K562 (cell line): ENCODE measurements around the gene CTDSP1. TPM values are rescaled to one million over a fixed set of nuclear protein-coding genes. Genes with fewer than 3 reads are reported as not detected.
A peak's percentile ranks its signal among the peaks of the same experiment; 100 is the strongest.

Experiments used
- NFIC ChIP-seq: fragments of 450-650 bp; IDR thresholded peaks from 2 replicates; pipeline ENCODE4 v1.6.1; 2017; ENCODE audit warnings: mild to moderate bottlenecking, inconsistent platforms
- NFIX ChIP-seq: fragments of 250-450 bp; sonication (Bioruptor Pico); IDR thresholded peaks from 2 replicates; pipeline ENCODE4 v1.4.0; 2020; ENCODE audit warnings: low read depth, mild to moderate bottlenecking, moderate library complexity
- POLR2H ChIP-seq: IDR thresholded peaks from 2 replicates; pipeline ENCODE4 v1.6.1; 2016; ENCODE audit warnings: missing genetic modification characterization, low read depth, mild to moderate bottlenecking, control low read depth, missing compliant biosample characterization, moderate library complexity
- ZNF217 ChIP-seq: sonication (generic); formaldehyde crosslinking; IDR thresholded peaks from 2 replicates; pipeline ENCODE4 v1.8.0; 2022; ENCODE audit warnings: mild to moderate bottlenecking, missing genetic modification reagents
- ZNF583 ChIP-seq: fragments of 250-450 bp; sonication (Bioruptor Pico); IDR thresholded peaks from 2 replicates; pipeline ENCODE4 v1.4.0; 2020
- ZNF830 ChIP-seq: fragments of 250-450 bp; sonication (Bioruptor Pico); IDR thresholded peaks from 2 replicates; pipeline ENCODE4 v1.5.0; 2021; ENCODE audit warnings: mild to moderate bottlenecking
- polyA plus RNA-seq, 8 experiments: library from polyadenylated mRNA; depleted of rRNA in 4 of 8; stranded (reverse) in 5 of 8; unstranded in 3 of 8; fragments of >200 nt; fragmentation: Nextera tagmentation in 2 of 8; fragmentation: Illumina TruSeq in 1 of 8; extraction: Ambion mirVana in 2 of 8; extraction: Trizol in 1 of 8; gene quantifications; 2 replicates each; pipeline versions ENCODE4 v1.2.1 to v1.2.3, GENCODE V29; 2011 to 2014; ENCODE audit warnings: inconsistent platforms in 1 of 8, missing spikeins in 1 of 8
- total RNA-seq, 7 experiments: library from RNA; depleted of rRNA in 6 of 7; stranded (reverse); fragments of >200 nt in 6 of 7; fragmentation: Illumina TruSeq in 2 of 7; extraction: Trizol in 2 of 7; gene quantifications; 2 replicates each; pipeline versions ENCODE4 v1.2.1 to v1.2.3, GENCODE V29; 2011 to 2021; ENCODE audit warnings: low replicate concordance in 1 of 7
- TF ChIP-seq, protein P1 (sequence below): fragments of 450-650 bp; IDR thresholded peaks from 2 replicates; pipeline ENCODE4 v1.6.1; 2016; ENCODE audit warnings: mild to moderate bottlenecking, moderate library complexity
- TF ChIP-seq, protein P2 (sequence below): fragments of 250-450 bp; sonication (Bioruptor Pico); IDR thresholded peaks from 2 replicates; pipeline ENCODE4 v1.4.0; 2020; ENCODE audit warnings: mild to moderate bottlenecking, moderate library complexity
- TF ChIP-seq, protein P3 (sequence below): sonication (generic); formaldehyde crosslinking; IDR thresholded peaks from 2 replicates; pipeline ENCODE4 v1.8.0; 2022; ENCODE audit warnings: missing genetic modification reagents, mild to moderate bottlenecking, borderline replicate concordance
- TF ChIP-seq, protein P4 (sequence below): fragments of 250-450 bp; sonication (Bioruptor Pico); IDR thresholded peaks from 2 replicates; pipeline ENCODE4 v1.4.0; 2020

The CTDSP1 gene
- total and polyA plus RNA-seq, 9 of the 15 experiments (the other 6 are each of a cell fraction or from before 2014, with no cell fraction given), result 2.4 to 74.8 (median 45.8) TPM

DNA sequence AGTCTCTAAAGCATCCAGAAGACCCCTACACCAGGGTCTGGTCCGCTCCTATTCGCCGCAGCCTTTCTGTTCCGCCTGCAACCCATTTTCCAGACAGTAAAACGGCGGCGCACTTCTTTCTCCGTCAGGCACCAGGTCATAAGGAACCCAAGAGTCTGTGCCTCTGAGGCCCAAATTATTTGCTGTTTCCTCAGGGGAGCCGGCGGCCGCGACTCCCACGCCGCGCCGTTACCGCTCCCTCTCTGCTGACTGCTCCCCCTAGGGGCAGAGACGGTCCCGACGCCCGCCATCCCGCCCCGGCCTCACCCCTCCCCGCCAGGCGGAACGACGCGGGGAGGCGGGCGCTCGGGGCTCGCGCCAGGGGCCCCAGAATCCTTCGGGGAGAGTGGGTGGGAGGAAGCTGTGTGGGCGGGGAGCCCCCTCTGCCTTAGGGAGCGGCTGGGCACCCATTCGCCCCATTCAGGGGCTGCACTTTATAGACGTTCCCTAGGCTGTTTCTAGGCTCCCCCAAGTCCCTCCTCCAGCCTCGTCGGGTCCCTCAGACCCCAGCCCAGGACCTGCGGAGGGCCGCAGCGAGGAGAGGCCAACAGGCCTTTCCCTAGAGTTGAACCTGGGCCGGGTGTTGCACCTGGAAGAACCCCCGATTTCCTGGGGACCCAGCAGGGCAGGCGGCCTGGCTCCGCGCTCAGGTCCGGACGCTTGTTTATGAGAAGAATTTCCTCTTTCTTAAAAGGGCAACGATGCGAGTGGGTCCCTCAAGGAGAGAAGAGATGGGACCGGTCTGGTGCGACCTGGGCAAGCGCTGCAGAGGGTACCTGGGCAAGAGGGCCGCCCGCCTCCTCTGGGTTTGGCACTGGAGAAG is 3.6 kb upstream of the CTDSP1 start (continued):
- TF ChIP-seq, protein P1, sequence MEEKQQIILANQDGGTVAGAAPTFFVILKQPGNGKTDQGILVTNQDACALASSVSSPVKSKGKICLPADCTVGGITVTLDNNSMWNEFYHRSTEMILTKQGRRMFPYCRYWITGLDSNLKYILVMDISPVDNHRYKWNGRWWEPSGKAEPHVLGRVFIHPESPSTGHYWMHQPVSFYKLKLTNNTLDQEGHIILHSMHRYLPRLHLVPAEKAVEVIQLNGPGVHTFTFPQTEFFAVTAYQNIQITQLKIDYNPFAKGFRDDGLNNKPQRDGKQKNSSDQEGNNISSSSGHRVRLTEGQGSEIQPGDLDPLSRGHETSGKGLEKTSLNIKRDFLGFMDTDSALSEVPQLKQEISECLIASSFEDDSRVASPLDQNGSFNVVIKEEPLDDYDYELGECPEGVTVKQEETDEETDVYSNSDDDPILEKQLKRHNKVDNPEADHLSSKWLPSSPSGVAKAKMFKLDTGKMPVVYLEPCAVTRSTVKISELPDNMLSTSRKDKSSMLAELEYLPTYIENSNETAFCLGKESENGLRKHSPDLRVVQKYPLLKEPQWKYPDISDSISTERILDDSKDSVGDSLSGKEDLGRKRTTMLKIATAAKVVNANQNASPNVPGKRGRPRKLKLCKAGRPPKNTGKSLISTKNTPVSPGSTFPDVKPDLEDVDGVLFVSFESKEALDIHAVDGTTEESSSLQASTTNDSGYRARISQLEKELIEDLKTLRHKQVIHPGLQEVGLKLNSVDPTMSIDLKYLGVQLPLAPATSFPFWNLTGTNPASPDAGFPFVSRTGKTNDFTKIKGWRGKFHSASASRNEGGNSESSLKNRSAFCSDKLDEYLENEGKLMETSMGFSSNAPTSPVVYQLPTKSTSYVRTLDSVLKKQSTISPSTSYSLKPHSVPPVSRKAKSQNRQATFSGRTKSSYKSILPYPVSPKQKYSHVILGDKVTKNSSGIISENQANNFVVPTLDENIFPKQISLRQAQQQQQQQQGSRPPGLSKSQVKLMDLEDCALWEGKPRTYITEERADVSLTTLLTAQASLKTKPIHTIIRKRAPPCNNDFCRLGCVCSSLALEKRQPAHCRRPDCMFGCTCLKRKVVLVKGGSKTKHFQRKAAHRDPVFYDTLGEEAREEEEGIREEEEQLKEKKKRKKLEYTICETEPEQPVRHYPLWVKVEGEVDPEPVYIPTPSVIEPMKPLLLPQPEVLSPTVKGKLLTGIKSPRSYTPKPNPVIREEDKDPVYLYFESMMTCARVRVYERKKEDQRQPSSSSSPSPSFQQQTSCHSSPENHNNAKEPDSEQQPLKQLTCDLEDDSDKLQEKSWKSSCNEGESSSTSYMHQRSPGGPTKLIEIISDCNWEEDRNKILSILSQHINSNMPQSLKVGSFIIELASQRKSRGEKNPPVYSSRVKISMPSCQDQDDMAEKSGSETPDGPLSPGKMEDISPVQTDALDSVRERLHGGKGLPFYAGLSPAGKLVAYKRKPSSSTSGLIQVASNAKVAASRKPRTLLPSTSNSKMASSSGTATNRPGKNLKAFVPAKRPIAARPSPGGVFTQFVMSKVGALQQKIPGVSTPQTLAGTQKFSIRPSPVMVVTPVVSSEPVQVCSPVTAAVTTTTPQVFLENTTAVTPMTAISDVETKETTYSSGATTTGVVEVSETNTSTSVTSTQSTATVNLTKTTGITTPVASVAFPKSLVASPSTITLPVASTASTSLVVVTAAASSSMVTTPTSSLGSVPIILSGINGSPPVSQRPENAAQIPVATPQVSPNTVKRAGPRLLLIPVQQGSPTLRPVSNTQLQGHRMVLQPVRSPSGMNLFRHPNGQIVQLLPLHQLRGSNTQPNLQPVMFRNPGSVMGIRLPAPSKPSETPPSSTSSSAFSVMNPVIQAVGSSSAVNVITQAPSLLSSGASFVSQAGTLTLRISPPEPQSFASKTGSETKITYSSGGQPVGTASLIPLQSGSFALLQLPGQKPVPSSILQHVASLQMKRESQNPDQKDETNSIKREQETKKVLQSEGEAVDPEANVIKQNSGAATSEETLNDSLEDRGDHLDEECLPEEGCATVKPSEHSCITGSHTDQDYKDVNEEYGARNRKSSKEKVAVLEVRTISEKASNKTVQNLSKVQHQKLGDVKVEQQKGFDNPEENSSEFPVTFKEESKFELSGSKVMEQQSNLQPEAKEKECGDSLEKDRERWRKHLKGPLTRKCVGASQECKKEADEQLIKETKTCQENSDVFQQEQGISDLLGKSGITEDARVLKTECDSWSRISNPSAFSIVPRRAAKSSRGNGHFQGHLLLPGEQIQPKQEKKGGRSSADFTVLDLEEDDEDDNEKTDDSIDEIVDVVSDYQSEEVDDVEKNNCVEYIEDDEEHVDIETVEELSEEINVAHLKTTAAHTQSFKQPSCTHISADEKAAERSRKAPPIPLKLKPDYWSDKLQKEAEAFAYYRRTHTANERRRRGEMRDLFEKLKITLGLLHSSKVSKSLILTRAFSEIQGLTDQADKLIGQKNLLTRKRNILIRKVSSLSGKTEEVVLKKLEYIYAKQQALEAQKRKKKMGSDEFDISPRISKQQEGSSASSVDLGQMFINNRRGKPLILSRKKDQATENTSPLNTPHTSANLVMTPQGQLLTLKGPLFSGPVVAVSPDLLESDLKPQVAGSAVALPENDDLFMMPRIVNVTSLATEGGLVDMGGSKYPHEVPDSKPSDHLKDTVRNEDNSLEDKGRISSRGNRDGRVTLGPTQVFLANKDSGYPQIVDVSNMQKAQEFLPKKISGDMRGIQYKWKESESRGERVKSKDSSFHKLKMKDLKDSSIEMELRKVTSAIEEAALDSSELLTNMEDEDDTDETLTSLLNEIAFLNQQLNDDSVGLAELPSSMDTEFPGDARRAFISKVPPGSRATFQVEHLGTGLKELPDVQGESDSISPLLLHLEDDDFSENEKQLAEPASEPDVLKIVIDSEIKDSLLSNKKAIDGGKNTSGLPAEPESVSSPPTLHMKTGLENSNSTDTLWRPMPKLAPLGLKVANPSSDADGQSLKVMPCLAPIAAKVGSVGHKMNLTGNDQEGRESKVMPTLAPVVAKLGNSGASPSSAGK, result peak; percentile 45; the same call in 1 of the 2 replicates
- TF ChIP-seq NFIC (no peak), ZNF830 (CRISPR knock-in tag) (no peak), ZNF217 (CRISPR knock-in tag) (no peak), NFIX (CRISPR knock-in tag) (no peak), POLR2H (tag) (peak; percentile 59; the same call in 1 of the 2 replicates), ZNF583 (CRISPR knock-in tag) (no peak)
- TF ChIP-seq, protein P2, sequence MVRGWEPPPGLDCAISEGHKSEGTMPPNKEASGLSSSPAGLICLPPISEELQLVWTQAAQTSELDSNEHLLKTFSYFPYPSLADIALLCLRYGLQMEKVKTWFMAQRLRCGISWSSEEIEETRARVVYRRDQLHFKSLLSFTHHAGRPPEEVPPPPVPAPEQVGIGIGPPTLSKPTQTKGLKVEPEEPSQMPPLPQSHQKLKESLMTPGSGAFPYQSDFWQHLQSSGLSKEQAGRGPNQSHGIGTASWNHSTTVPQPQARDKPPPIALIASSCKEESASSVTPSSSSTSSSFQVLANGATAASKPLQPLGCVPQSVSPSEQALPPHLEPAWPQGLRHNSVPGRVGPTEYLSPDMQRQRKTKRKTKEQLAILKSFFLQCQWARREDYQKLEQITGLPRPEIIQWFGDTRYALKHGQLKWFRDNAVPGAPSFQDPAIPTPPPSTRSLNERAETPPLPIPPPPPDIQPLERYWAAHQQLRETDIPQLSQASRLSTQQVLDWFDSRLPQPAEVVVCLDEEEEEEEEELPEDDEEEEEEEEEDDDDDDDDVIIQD (CRISPR knock-in tag), result no peak
- TF ChIP-seq, protein P3, sequence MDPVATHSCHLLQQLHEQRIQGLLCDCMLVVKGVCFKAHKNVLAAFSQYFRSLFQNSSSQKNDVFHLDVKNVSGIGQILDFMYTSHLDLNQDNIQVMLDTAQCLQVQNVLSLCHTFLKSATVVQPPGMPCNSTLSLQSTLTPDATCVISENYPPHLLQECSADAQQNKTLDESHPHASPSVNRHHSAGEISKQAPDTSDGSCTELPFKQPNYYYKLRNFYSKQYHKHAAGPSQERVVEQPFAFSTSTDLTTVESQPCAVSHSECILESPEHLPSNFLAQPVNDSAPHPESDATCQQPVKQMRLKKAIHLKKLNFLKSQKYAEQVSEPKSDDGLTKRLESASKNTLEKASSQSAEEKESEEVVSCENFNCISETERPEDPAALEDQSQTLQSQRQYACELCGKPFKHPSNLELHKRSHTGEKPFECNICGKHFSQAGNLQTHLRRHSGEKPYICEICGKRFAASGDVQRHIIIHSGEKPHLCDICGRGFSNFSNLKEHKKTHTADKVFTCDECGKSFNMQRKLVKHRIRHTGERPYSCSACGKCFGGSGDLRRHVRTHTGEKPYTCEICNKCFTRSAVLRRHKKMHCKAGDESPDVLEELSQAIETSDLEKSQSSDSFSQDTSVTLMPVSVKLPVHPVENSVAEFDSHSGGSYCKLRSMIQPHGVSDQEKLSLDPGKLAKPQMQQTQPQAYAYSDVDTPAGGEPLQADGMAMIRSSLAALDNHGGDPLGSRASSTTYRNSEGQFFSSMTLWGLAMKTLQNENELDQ (CRISPR knock-in tag), result no peak
- TF ChIP-seq, protein P4, sequence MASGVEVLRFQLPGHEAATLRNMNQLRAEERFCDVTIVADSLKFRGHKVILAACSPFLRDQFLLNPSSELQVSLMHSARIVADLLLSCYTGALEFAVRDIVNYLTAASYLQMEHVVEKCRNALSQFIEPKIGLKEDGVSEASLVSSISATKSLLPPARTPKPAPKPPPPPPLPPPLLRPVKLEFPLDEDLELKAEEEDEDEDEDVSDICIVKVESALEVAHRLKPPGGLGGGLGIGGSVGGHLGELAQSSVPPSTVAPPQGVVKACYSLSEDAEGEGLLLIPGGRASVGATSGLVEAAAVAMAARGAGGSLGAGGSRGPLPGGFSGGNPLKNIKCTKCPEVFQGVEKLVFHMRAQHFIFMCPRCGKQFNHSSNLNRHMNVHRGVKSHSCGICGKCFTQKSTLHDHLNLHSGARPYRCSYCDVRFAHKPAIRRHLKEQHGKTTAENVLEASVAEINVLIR (CRISPR knock-in tag), result no peak
